ENCODE results near the gene PSME4.

The PSME4 gene

GRCh38 chr2:54012538-54013141 lies 41.8 kb upstream of the PSME4 start:
- DNase-seq: no peak

GRCh38 chr2:54009549-54009948 lies 38.8 kb upstream of the PSME4 start:
- H3K4me2 ChIP-seq (ENCODE audit: insufficient read depth, low read length): no peak overlapping the region
- H3K9ac ChIP-seq (ENCODE audit: low read depth, low read length): no peak overlapping the region
- no peaks in the 10 kb centered on the region for H3K79me2 ChIP-seq (ENCODE audit: insufficient read depth, low read length)
- H3K36me3 ChIP-seq (ENCODE audit: insufficient read depth, low read length): no peaks in the 10 kb centered on the region
- no peak overlapping the region for H3K4me3 ChIP-seq (ENCODE audit: low read depth in 1 of 2, low read length in 2 of 2)
- H2AFZ ChIP-seq (ENCODE audit: low read depth, low read length): no peak overlapping the region
- H3K9me3 ChIP-seq (ENCODE audit: insufficient read depth, low read length, severe bottlenecking): no peaks in the 10 kb centered on the region
- H3K27me3 ChIP-seq (ENCODE audit: insufficient read depth, low read length, poor library complexity): no peaks in the 10 kb centered on the region
- peaks cover 15% of the 10 kb centered on the region for H3K4me1 ChIP-seq (ENCODE audit: insufficient read depth, low read length)
- no peak overlapping the region for H3K27ac ChIP-seq (ENCODE audit: low read length)
- DNase-seq (no peak), ATAC-seq (ENCODE audit: insufficient read depth, low read depth) (no peak)
- H4K20me1 ChIP-seq (ENCODE audit: insufficient read depth, low read length): no peaks in the 10 kb centered on the region
- TF ChIP-seq, protein P1, sequence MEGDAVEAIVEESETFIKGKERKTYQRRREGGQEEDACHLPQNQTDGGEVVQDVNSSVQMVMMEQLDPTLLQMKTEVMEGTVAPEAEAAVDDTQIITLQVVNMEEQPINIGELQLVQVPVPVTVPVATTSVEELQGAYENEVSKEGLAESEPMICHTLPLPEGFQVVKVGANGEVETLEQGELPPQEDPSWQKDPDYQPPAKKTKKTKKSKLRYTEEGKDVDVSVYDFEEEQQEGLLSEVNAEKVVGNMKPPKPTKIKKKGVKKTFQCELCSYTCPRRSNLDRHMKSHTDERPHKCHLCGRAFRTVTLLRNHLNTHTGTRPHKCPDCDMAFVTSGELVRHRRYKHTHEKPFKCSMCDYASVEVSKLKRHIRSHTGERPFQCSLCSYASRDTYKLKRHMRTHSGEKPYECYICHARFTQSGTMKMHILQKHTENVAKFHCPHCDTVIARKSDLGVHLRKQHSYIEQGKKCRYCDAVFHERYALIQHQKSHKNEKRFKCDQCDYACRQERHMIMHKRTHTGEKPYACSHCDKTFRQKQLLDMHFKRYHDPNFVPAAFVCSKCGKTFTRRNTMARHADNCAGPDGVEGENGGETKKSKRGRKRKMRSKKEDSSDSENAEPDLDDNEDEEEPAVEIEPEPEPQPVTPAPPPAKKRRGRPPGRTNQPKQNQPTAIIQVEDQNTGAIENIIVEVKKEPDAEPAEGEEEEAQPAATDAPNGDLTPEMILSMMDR (IDR thresholded peaks at IDR 0.05; ENCODE audit: borderline replicate concordance, extremely low read depth, low read length, poor library complexity, severe bottlenecking): no peak
- no peak for TF ChIP-seq EZH2 (IDR thresholded peaks at IDR 0.05; ENCODE audit: borderline replicate concordance, low read depth, low read length, severe bottlenecking)

More at GRCh38 chr2:54012538-54013141, 41.8 kb upstream of the PSME4 start:
- Histone ChIP-seq H3K27ac (ENCODE audit: low read length) (no peak overlapping the region), H2AFZ (ENCODE audit: low read depth, low read length) (no peak overlapping the region), H3K9ac (ENCODE audit: low read depth, low read length) (no peak overlapping the region), H3K4me2 (ENCODE audit: insufficient read depth, low read length) (no peak overlapping the region), H3K36me3 (ENCODE audit: insufficient read depth, low read length) (no peaks in the 10 kb centered on the region), H3K4me1 (ENCODE audit: insufficient read depth, low read length) (peaks cover 15% of the 10 kb centered on the region), H4K20me1 (ENCODE audit: insufficient read depth, low read length) (no peaks in the 10 kb centered on the region), H3K4me3 (ENCODE audit: low read depth in 1 of 2, low read length in 2 of 2) (no peak overlapping the region), H3K27me3 (ENCODE audit: insufficient read depth, low read length, poor library complexity) (no peaks in the 10 kb centered on the region), H3K79me2 (ENCODE audit: insufficient read depth, low read length) (no peaks in the 10 kb centered on the region), H3K9me3 (ENCODE audit: insufficient read depth, low read length, severe bottlenecking) (no peaks in the 10 kb centered on the region)
- ATAC-seq (ENCODE audit: insufficient read depth, low read depth): no peak
- TF ChIP-seq EZH2 (IDR thresholded peaks at IDR 0.05; ENCODE audit: borderline replicate concordance, low read depth, low read length, severe bottlenecking): no peak
- TF ChIP-seq, protein P1 (IDR thresholded peaks at IDR 0.05; ENCODE audit: borderline replicate concordance, extremely low read depth, low read length, poor library complexity, severe bottlenecking): no peak

- Histone ChIP-seq H3K4me3 (ENCODE audit: low read depth in 1 of 2, low read length in 2 of 2) (no peak overlapping the region), H3K9me3 (ENCODE audit: insufficient read depth, low read length, severe bottlenecking) (no peaks in the 10 kb centered on the region), H3K79me2 (ENCODE audit: insufficient read depth, low read length) (no peaks in the 10 kb centered on the region), H2AFZ (ENCODE audit: low read depth, low read length) (no peak overlapping the region), H3K27me3 (ENCODE audit: insufficient read depth, low read length, poor library complexity) (no peaks in the 10 kb centered on the region), H3K9ac (ENCODE audit: low read depth, low read length) (no peak overlapping the region), H3K4me1 (ENCODE audit: insufficient read depth, low read length) (peaks cover 4% of the 10 kb centered on the region), H3K36me3 (ENCODE audit: insufficient read depth, low read length) (no peaks in the 10 kb centered on the region), H4K20me1 (ENCODE audit: insufficient read depth, low read length) (no peaks in the 10 kb centered on the region), H3K27ac (ENCODE audit: low read length) (no peak overlapping the region), H3K4me2 (ENCODE audit: insufficient read depth, low read length) (no peak overlapping the region)
- TF ChIP-seq EZH2 (IDR thresholded peaks at IDR 0.05; ENCODE audit: borderline replicate concordance, low read depth, low read length, severe bottlenecking): no peak
- TF ChIP-seq, protein P1 (IDR thresholded peaks at IDR 0.05; ENCODE audit: borderline replicate concordance, extremely low read depth, low read length, poor library complexity, severe bottlenecking): no peak
- no peak for DNase-seq
- no peak for ATAC-seq (ENCODE audit: insufficient read depth, low read depth)
Observed at GRCh38 chr2:54008439-54008838, 37.6 kb upstream of the PSME4 start.

Data from DND-41 (cell line).